SU-DHL-6 (cell line): ENCODE measurements around the gene ZNF12.

Experiments used
- CTCF ChIP-seq: fragments of 200-600 bp; sonication (generic); IDR thresholded peaks from one replicate; pipeline ENCODE4 v1.5.1; 2017; ENCODE audit warnings: antibody characterized with exemption, mild to moderate bottlenecking, low read length, moderate library complexity; ENCODE audit not compliant: insufficient read depth, poor library complexity, severe bottlenecking
- EZH2phosphoT487 ChIP-seq: fragments of 200-600 bp; sonication (generic), shearing (Covaris generic); conservative IDR thresholded peaks from 2 replicates; pipeline ENCODE4 v1.6.1; 2018; ENCODE audit warnings: mild to moderate bottlenecking, antibody characterized with exemption, low read length, moderate library complexity, mixed read lengths

- TF ChIP-seq CTCF (no peak), EZH2phosphoT487 (no peak)
Observed at GRCh38 chr7:6653071-6654003, 53.4 kb downstream of the ZNF12 start.
